NCI-H82 (cell line): ENCODE results near the gene CD200R1.

Experiments
- DNase-seq: peaks from one replicate; lab custom pipeline; 2025; lab: John Stamatoyannopoulos, UW

CD200R1 gene

DNA sequence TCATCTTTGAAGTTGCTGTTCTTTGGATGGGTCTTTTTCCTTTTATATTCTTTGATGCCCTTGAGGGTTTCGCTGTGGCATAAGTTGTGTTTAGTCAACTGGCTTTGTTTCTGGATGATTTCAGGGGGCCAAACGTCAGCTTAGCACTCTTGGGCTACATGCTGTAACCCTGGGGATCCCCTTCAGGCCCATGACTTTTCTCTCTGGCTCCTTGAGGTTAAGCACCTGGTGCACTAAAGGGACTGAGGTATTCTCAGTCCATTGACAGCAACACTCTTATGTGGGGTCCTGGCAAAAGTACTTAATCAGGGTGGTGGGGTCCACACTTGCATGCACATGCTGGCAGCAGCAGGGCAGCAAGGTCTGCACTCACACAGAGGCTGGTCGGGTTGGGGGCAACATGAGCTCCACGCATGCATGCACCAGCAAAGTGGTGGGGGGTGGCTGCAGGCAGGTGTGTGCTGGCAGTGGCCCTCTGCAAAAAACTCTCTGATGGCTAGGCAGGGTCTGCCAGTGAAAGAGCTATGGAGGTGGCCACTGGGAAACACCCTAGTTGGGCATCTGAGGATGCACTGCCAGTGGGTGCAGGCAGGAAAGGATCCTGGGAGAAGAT is 90.1 kb downstream of the CD200R1 start:
- DNase-seq = no peak

GRCh38 chr3:112881891-112882290 is 93.0 kb downstream of the CD200R1 start:
- DNase-seq = no peak

GRCh38 chr3:112875561-112875960 is 99.3 kb downstream of the CD200R1 start:
- DNase-seq = no peak

- DNase-seq = no peak
Observed at GRCh38 chr3:112874725-112875124, 100.2 kb downstream of the CD200R1 start.

DNA sequence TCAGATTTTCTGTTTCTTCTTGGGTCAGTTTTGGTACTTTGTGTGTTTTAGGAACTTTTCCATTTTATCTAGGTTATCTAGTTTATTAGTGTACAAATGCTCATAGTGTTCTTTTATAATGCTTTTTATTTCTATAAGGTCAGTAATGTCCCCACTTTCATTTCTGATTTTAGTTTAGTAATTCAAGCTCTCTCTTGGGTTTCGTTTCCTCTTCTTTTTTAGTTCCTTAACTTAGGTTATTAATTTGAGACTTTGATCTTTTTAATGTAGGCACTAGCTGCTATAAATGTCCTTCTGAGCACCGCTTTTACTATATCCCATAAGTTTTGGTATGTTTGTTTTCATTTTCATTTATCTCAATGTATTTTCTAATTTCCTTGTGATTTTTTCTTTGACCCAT is 101.3 kb downstream of the CD200R1 start:
- no peak for DNase-seq

DNA sequence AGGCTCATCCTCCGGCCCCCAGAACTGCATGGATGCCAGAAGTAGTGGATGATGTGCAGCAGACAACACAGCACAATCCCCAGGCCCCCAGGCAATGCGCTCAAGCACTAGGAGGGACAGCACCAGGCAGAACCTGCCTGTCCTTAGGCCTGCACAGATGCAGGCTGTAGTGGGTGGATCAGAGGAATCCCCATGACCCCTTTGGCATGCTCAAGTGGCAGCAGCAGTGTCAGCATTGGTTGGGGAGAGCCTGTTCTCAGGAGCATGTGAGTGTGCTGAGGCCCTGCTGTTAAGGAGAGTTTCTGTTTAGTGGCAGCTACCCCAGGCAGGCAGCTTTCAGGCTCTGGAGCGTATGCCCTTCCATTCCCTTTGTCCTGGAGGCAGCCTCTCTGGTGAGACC is 103.2 kb downstream of the CD200R1 start:
- DNase-seq = no peak
